Omental fat pad (tissue), 4 donors: ENCODE data around the gene RNF13. TPM values are rescaled to one million over a fixed set of nuclear protein-coding genes. Genes with fewer than 3 reads are reported as not detected.

Source experiments
- ATAC-seq: fragments of 150-250 bp; one replicate; pipeline ENCODE4 v1.9.1; 2016; ENCODE audit warnings: mild to moderate bottlenecking, moderate library complexity; ENCODE audit not compliant: low FRiP score
- DNase-seq: peaks from one replicate; pipeline ENCODE4 v3.0.0-alpha.2; 2019; ENCODE audit warnings: low spot score
- total RNA-seq, 4 donors: library from RNA; depleted of rRNA; stranded (reverse); fragments of >200 nt; gene quantifications; one replicate each; pipeline ENCODE4 v1.1.0, GENCODE V29; 2016
- TF ChIP-seq, protein P1 (sequence below), 3 donors: fragments of 450-650 bp; IDR thresholded peaks; one replicate each; pipeline ENCODE4 v1.5.1; 2016 to 2017; ENCODE audit warnings: antibody characterized with exemption in 3 of 3, mild to moderate bottlenecking in 3 of 3, moderate library complexity in 2 of 3

RNF13 gene
- total RNA-seq, 4 donors from 2014 or later, result 77.7 to 105 (median 95.9) TPM

DNA sequence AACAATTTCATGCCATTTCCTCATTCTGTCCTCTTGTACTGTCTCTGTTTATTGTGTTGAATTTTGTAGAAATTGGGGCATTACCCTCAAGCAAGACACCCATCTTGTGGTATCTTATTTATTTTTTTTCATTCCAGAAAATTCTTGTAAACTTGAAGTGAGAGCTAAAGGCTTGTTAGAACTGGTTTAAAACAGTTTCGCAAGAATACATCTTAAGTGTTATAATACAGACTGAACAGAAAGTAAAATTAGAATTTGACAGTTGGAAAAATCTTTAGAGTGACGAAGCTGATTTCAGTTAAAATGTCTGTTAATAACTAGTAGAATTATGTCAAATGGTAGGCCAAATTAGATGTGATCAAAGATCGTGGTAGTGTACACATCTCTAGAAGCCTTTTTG lies 26.9 kb downstream of the RNF13 start:
- DNase-seq (no peak), ATAC-seq (no peak)
- TF ChIP-seq, protein P1, sequence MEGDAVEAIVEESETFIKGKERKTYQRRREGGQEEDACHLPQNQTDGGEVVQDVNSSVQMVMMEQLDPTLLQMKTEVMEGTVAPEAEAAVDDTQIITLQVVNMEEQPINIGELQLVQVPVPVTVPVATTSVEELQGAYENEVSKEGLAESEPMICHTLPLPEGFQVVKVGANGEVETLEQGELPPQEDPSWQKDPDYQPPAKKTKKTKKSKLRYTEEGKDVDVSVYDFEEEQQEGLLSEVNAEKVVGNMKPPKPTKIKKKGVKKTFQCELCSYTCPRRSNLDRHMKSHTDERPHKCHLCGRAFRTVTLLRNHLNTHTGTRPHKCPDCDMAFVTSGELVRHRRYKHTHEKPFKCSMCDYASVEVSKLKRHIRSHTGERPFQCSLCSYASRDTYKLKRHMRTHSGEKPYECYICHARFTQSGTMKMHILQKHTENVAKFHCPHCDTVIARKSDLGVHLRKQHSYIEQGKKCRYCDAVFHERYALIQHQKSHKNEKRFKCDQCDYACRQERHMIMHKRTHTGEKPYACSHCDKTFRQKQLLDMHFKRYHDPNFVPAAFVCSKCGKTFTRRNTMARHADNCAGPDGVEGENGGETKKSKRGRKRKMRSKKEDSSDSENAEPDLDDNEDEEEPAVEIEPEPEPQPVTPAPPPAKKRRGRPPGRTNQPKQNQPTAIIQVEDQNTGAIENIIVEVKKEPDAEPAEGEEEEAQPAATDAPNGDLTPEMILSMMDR (IDR thresholded peaks at IDR 0.05), result no peak

DNA sequence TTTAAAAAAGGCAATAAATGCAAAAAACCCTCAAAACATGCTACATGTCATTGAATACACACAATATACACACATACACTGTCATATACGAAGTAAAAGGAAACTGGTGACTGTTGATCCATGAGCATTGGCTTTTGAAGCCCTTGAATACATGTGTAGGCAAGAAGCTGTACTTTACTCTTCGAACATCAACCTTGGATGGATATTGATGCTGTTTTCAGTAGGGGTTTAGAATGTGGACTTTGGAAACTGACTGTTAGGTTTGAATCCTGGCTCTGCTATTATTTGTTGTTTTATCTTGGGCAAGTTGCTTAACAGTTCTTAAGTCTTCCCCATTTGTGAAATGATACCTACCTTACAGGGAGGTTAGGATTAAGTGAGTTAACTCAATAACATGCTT lies 30.5 kb downstream of the RNF13 start:
- ATAC-seq (no peak), DNase-seq (no peak)
- TF ChIP-seq, protein P1 (IDR thresholded peaks at IDR 0.05), result no peak

DNA sequence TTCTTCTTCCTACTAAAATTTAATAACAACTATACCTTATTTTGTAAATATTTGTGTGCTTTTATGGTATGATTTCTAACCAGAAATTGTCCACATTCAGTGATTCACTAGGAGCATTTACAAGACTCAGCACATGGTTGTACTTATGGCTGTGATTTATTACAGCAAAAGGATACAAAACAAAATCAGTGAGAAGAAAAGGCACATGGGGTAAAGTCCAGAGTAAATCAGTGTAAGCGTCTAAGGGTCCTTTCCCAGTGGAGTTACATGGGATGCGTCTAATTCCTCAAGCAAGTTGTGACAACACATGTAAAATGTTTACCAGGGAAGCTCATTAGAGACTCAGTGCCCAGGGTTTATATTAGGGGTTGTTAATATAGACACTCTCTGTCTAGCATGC lies 31.1 kb downstream of the RNF13 start:
- TF ChIP-seq, protein P1 (IDR thresholded peaks at IDR 0.05), result no peak
- DNase-seq (no peak), ATAC-seq (no peak)

DNA sequence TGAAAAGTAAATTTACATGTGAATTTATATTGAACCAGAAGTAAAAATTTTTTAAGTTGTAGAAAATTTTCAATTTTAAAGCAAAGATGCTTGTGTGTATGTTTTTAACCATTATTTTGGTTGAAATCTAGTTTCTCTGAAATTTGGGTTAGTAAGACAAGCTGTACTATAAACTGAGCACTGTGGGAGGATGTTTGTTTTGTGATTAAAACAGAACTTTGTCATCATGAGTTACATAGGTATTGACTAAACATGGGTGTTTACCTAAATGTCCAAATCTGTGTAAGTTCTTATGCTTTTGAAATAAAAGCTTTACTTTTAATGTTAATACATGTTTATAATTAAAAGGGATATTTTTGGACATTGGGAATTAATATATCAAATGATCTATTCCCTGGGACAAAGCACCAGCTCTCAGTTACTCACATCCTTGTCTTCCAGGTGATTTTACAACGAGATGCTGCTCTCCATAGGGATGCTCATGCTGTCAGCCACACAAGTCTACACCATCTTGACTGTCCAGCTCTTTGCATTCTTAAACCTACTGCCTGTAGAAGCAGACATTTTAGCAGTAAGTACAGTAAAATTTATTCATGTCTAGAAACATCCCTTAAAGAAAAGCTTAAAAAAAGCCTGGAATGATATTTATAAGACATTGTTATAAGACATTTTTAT lies 32.7 kb downstream of the RNF13 start:
- TF ChIP-seq, protein P1 (IDR thresholded peaks at IDR 0.05), result no peak
- ATAC-seq, result no peak
- DNase-seq, result no peak

DNA sequence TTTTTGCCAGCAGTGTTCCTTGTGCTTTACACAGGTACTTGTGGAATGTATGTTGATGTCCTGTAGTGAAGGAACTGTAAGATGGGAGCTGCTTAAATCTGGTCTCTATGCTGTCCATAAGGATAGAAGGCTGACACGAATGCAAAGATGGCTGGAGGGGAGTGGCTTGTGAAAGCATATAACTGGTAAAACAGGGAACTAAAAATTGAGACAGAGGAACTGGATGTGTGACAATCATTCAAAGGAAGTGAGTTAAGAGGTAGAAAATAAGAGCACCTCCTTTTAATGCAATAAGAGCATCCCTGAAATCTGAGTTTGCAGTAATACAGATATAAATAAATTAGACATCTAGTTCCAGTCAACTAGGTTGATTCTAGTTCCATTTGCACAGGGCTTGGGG lies 35.2 kb downstream of the RNF13 start:
- TF ChIP-seq, protein P1 (IDR thresholded peaks at IDR 0.05), result no peak
- no peak for DNase-seq
- no peak for ATAC-seq

DNA sequence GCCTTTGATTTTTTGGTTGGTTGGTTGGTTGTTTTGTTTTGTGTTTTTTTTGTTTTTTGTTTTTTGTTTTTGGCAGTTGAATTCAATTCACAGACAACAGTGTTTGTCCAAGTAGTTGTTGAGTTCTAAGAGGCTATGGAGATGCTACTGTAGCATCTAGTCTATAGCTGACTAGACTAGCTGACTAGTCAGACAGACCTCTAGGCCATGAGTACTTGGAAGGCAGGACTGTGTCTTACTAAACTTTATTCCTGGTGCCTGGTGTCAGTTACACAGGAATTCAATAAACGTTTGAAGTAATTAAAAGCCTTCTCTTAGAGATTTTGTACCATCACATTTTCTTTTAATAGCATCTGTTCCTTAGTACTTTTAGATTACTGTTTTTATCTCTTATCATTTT lies 35.7 kb downstream of the RNF13 start:
- DNase-seq, result no peak
- ATAC-seq, result no peak
- TF ChIP-seq, protein P1 (IDR thresholded peaks at IDR 0.05), result no peak

DNA sequence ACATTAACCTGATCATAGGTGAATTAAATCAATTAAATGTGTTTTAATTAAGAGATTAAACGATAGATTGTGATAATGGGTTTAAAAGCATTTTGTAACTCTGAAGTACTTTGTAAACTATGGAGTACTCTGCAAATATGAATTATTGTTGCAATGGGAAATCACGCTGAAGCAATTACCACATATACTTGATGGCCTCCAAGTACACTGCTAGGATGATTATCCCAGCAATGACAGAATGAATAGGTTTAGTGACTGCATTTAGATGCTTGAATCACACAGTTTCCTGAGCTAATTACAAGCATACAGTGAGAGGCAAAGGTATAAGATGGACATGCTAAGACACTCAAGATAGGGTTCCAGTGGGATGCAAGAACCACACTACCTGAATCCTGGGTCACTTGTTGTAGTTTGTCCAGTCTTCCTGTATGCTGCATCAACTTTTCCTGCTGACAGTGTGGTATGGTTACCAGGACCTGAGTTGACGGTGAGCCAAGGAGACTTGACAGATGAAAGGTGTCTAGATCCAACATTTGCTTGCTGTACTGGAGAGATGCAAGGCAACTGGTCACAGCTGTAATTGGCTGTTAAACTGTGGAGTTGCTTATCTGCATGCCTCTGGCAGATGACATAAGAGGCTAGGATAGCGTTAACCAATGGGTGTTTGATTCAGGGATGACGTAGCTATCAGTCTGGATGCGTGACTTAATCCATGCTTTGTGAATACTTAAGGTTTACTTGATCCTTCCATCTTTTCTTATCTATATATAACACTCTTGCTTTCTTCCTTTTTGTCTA lies 38.0 kb downstream of the RNF13 start:
- no peak for DNase-seq
- TF ChIP-seq, protein P1 (IDR thresholded peaks at IDR 0.05), result no peak
- no peak for ATAC-seq
